HG02852 (cell line): ENCODE results near the gene MYH10.
"Not testable (repeated sequence)": the region's sequence is repeated elsewhere in the genome, so short reads cannot be mapped to it uniquely, and the experiment has no call there.

ENCODE experiments used
- ATAC-seq: cut with Tn5 transposase; IDR thresholded peaks from one replicate; pipeline ENCODE4 v1.9.1; 2021; ENCODE audit warnings: mild to moderate bottlenecking, moderate library complexity; ENCODE audit not compliant: unreplicated experiment

Gene MYH10

GRCh38 chr17:8558144-8558543 lies 72.4 kb downstream of the MYH10 start:
- no peak for ATAC-seq

- ATAC-seq, result no peak
These were observed 73.2 kb downstream of the MYH10 start for GRCh38 chr17:8557176-8557806.

- no peak for ATAC-seq
These were observed 74.5 kb downstream of the MYH10 start for GRCh38 chr17:8556074-8556473.

- ATAC-seq, result no peak
These were observed 75.5 kb downstream of the MYH10 start for GRCh38 chr17:8555062-8555461.

- ATAC-seq, result no peak
These were observed 77.8 kb downstream of the MYH10 start for GRCh38 chr17:8552577-8553320.

- no peak for ATAC-seq
These were observed 87.7 kb downstream of the MYH10 start for GRCh38 chr17:8542599-8543502.

GRCh38 chr17:8539976-8540375 lies 90.5 kb downstream of the MYH10 start:
- not testable (repeated sequence) for ATAC-seq

GRCh38 chr17:8537734-8538133 lies 92.8 kb downstream of the MYH10 start:
- ATAC-seq, result no peak

GRCh38 chr17:8534498-8535188 lies 95.9 kb downstream of the MYH10 start:
- ATAC-seq, result no peak

GRCh38 chr17:8532021-8532420 lies 98.5 kb downstream of the MYH10 start:
- no peak for ATAC-seq

- no peak for ATAC-seq
These were observed 107.9 kb downstream of the MYH10 start for GRCh38 chr17:8522577-8522976.

GRCh38 chr17:8520981-8521380 lies 109.5 kb downstream of the MYH10 start:
- no peak for ATAC-seq

GRCh38 chr17:8518850-8519249 lies 111.7 kb downstream of the MYH10 start:
- ATAC-seq, result no peak

GRCh38 chr17:8518326-8518725 lies 112.2 kb downstream of the MYH10 start:
- no peak for ATAC-seq

- ATAC-seq, result no peak
These were observed 115.7 kb downstream of the MYH10 start for GRCh38 chr17:8514801-8515200.

- no peak for ATAC-seq
These were observed 124.4 kb downstream of the MYH10 start for GRCh38 chr17:8506145-8506544.

- no peak for ATAC-seq
These were observed 125.9 kb downstream of the MYH10 start for GRCh38 chr17:8504460-8505207.

GRCh38 chr17:8503807-8504206 lies 126.7 kb downstream of the MYH10 start:
- no peak for ATAC-seq

GRCh38 chr17:8503368-8503767 lies 127.2 kb downstream of the MYH10 start:
- ATAC-seq, result no peak

- no peak for ATAC-seq
These were observed 128.4 kb downstream of the MYH10 start for GRCh38 chr17:8502126-8502525.
